Tibial nerve (tissue), 4 donors: Measurements from ENCODE around the gene ZNF71. TPM values are rescaled to one million over a fixed set of nuclear protein-coding genes. Genes with fewer than 3 reads are reported as not detected.

Experiments
- DNase-seq, 2 donors: peaks; one replicate each; pipeline ENCODE4 v3.0.0-alpha.2; 2019; ENCODE audit warnings: low spot score in 2 of 2
- H3K27ac ChIP-seq, 4 donors: fragments of 200-600 bp; sonication (generic) in 3 of 4; one replicate each; pipeline ENCODE4 v1.5.1; 2017 to 2019; ENCODE audit warnings: mild to moderate bottlenecking in 1 of 4
- H3K27me3 ChIP-seq, 2 donors: fragments of 200-600 bp; sonication (generic) in 1 of 2; one replicate each; pipeline versions ENCODE4 v1.5.1 to v1.6.0; 2017 to 2019
- H3K36me3 ChIP-seq, 3 donors: fragments of 200-600 bp; sonication (generic); one replicate each; pipeline ENCODE4 v1.5.1; 2018 to 2019
- H3K4me1 ChIP-seq, 4 donors: fragments of 200-600 bp; sonication (generic) in 3 of 4; one replicate each; pipeline ENCODE4 v1.5.1; 2017 to 2019
- H3K4me3 ChIP-seq, 4 donors: fragments of 200-600 bp; sonication (generic) in 3 of 4; one replicate each; pipeline ENCODE4 v1.5.1; 2017 to 2019; ENCODE audit warnings: mild to moderate bottlenecking in 1 of 4, moderate library complexity in 1 of 4
- H3K9me3 ChIP-seq, 4 donors: fragments of 200-600 bp; sonication (generic) in 3 of 4; one replicate each; pipeline ENCODE4 v1.5.1; 2017 to 2019
- CTCF ChIP-seq, 5 experiments: fragments of 200-600 bp in 3 of 5; fragments of 450-650 bp in 2 of 5; sonication (generic) in 3 of 5; IDR thresholded peaks; one replicate each; pipeline ENCODE4 v1.5.1; 2016 to 2019; ENCODE audit warnings: antibody characterized with exemption in 5 of 5, mild to moderate bottlenecking in 3 of 5, moderate library complexity in 2 of 5
- EP300 ChIP-seq, 2 donors: sonication (generic); formaldehyde crosslinking; IDR thresholded peaks; one replicate each; pipeline ENCODE4 v1.6.1; 2017; ENCODE audit warnings: antibody characterized with exemption in 2 of 2, mild to moderate bottlenecking in 1 of 2
- POLR2A ChIP-seq, 2 donors: fragments of 450-650 bp; IDR thresholded peaks; one replicate each; pipeline ENCODE4 v1.6.1; 2017; ENCODE audit warnings: antibody characterized with exemption in 2 of 2, mild to moderate bottlenecking in 2 of 2, moderate library complexity in 2 of 2
- WGBS, 2 donors: methylation state at CpG; one replicate each; pipeline ENCODE4 v1.1.5; 2018; 5-methylcytosine and 5-hydroxymethylcytosine counted together
- total RNA-seq, 4 donors: library from RNA; depleted of rRNA; stranded (reverse); fragments of >200 nt; gene quantifications; one replicate each; pipeline ENCODE4 v1.1.0, GENCODE V29; 2016

The ZNF71 gene
- total RNA-seq, 4 donors from 2014 or later: 9.0 to 13.2 (median 12.8) TPM

GRCh38 chr19:56617531-56617930 lies 22.4 kb downstream of the ZNF71 start:
- H3K27ac ChIP-seq: no peak overlapping the region
- H3K9me3 ChIP-seq: peaks cover 0 to 100% (median 45%) of the 10 kb centered on the region in 4 donors
- no peak for DNase-seq
- TF ChIP-seq POLR2A (IDR thresholded peaks at IDR 0.05) (no peak), CTCF (IDR thresholded peaks at IDR 0.05) (no peak)
- no peak overlapping the region for H3K4me3 ChIP-seq
- no peaks in the 10 kb centered on the region for H3K27me3 ChIP-seq
- WGBS, 2 donors: 81 to 83% methylated on average over 8 of the region's 8 CpGs
- H3K36me3 ChIP-seq: peaks cover 0 to 100% (median 24%) of the 10 kb centered on the region in 3 donors
- no peaks in the 10 kb centered on the region for H3K4me1 ChIP-seq

DNA sequence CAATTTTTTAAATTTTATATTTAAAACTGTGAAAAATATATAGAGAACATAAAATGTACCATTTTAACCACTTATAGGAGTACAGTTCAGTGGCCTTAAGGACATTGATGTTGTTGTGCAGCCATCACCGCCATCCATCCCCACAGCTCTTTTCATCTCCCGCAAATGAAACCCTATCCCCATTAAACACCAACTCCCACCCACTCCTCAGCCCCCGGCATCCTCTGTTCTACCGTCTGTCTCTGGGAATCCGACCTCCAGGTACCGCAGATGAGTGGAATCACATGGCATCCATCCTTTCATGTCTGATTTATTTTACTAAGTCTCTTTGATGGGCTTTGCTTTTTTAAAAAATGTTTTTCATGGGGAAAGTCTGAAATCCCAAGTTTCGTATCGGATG lies 24.0 kb downstream of the ZNF71 start:
- no peak overlapping the region for H3K4me3 ChIP-seq
- DNase-seq: no peak
- H3K4me1 ChIP-seq: no peaks in the 10 kb centered on the region
- 70 to 78% methylated on average over 8 of the region's 8 CpGs for WGBS, 2 donors
- H3K36me3 ChIP-seq: peaks cover 0 to 100% (median 29%) of the 10 kb centered on the region in 3 donors
- H3K9me3 ChIP-seq: peaks cover 0 to 100% (median 45%) of the 10 kb centered on the region in 4 donors
- H3K27me3 ChIP-seq: no peaks in the 10 kb centered on the region
- no peak for TF ChIP-seq POLR2A (IDR thresholded peaks at IDR 0.05)
- no peak for TF ChIP-seq EP300 (IDR thresholded peaks at IDR 0.05)
- TF ChIP-seq CTCF (IDR thresholded peaks at IDR 0.05): no peak
- no peak overlapping the region for H3K27ac ChIP-seq

DNA sequence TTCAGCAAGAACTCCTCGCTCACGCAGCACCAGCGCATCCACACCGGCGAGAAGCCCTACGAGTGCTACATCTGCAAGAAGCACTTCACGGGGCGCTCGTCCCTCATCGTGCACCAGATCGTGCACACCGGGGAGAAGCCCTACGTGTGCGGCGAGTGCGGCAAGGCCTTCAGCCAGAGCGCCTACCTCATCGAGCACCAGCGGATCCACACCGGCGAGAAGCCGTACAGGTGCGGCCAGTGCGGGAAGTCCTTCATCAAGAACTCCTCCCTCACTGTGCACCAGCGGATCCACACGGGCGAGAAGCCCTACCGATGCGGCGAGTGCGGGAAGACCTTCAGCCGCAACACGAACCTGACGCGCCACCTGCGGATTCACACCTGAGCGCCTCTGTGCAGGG lies 27.3 kb downstream of the ZNF71 start:
- Histone ChIP-seq H3K4me3 (no peak overlapping the region), H3K9me3 (peaks cover 0 to 96% (median 33%) of the 10 kb centered on the region in 4 donors), H3K4me1 (no peaks in the 10 kb centered on the region), H3K36me3 (peaks cover 0 to 95% (median 31%) of the 10 kb centered on the region in 3 donors), H3K27me3 (no peaks in the 10 kb centered on the region), H3K27ac (no peak overlapping the region)
- 91 to 95% methylated on average over 21 to 37 of the region's 37 CpGs for WGBS, 2 donors
- no peak for DNase-seq
- no peak for TF ChIP-seq EP300 (IDR thresholded peaks at IDR 0.05)

- Histone ChIP-seq H3K27ac (no peak overlapping the region), H3K27me3 (no peaks in the 10 kb centered on the region), H3K4me1 (no peaks in the 10 kb centered on the region), H3K4me3 (no peak overlapping the region), H3K9me3 (peaks cover 0 to 96% (median 30%) of the 10 kb centered on the region in 4 donors), H3K36me3 (peaks cover 0 to 95% (median 27%) of the 10 kb centered on the region in 3 donors)
- 84 to 93% methylated on average over 9 of the region's 9 CpGs for WGBS, 2 donors
- no peak for DNase-seq
- TF ChIP-seq POLR2A (IDR thresholded peaks at IDR 0.05) (no peak), EP300 (IDR thresholded peaks at IDR 0.05) (no peak), CTCF (IDR thresholded peaks at IDR 0.05) (no peak)
Measured at GRCh38 chr19:56623006-56623405, 27.9 kb downstream of the ZNF71 start.

DNA sequence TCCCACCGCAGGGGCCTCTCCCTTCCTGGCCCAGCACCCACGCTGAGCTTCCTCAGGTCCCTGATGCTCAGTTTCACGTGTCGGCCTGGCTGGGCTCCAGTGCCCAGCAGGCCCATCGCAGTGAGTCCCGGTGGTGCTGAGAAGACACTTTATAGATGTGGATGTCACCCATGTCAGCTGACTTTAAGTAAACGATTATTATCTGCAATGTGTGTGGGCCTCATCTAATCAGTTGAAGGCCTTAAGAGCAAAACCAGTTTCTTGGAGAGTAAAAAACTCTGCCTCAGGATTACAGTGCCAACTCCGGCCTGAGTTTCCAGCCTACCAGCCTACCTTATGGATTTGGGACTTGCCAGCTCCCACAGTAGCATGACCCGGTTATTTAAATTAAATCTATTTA lies 30.6 kb downstream of the ZNF71 start:
- DNase-seq: no peak
- H3K4me1 ChIP-seq: no peaks in the 10 kb centered on the region
- H3K4me3 ChIP-seq: no peak overlapping the region
- no peak overlapping the region for H3K27ac ChIP-seq
- TF ChIP-seq CTCF (IDR thresholded peaks at IDR 0.05) (no peak), POLR2A (IDR thresholded peaks at IDR 0.05) (no peak), EP300 (IDR thresholded peaks at IDR 0.05) (no peak)
- peaks cover 0 to 96% (median 25%) of the 10 kb centered on the region in 4 donors for H3K9me3 ChIP-seq
- peaks cover 0 to 80% (median 27%) of the 10 kb centered on the region in 3 donors for H3K36me3 ChIP-seq
- no peaks in the 10 kb centered on the region for H3K27me3 ChIP-seq
- WGBS, 2 donors: 93 to 94% methylated on average over 9 of the region's 9 CpGs

DNA sequence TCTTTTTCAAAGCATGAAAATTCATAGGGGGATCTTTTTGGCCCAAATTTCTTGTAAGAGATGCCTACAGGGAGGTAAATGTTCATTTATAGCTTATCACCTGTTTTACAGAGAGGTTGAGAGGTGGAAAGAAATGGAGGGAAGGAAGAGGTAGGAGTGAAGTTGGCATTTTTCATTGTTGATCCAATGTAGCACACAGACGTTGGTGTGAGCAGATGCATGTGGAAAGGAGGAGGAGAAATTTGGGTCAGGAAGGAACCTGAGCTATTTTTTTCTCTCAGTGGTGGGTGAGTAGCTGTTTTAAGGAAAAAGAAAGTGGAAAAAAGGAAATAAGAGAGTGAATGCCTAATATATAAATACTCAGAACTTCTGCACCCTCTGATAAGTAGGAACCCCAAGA lies 37.9 kb downstream of the ZNF71 start:
- WGBS, 2 donors: 15 to 27% methylated on average over 1 of the region's 1 CpG
- Histone ChIP-seq H3K9me3 (peaks cover 0 to 93% (median 17%) of the 10 kb centered on the region in 4 donors), H3K27me3 (no peaks in the 10 kb centered on the region)

More for the DNA sequence above, 37.9 kb downstream of the ZNF71 start:
- H3K4me3 ChIP-seq: no peak overlapping the region
- DNase-seq: no peak
- TF ChIP-seq CTCF (IDR thresholded peaks at IDR 0.05) (no peak), EP300 (IDR thresholded peaks at IDR 0.05) (no peak), POLR2A (IDR thresholded peaks at IDR 0.05) (no peak)
- H3K27ac ChIP-seq: no peak overlapping the region
- H3K36me3 ChIP-seq: peaks cover 0 to 48% (median 0%) of the 10 kb centered on the region in 3 donors
- H3K4me1 ChIP-seq: no peaks in the 10 kb centered on the region
